22Rv1 (cell line): ENCODE results near the gene HNF1B.

Experiments used
- CTCF ChIP-seq: fragments of 450-650 bp; IDR thresholded peaks from 2 replicates; pipeline ENCODE4 v1.5.1; 2017; ENCODE audit warnings: mild to moderate bottlenecking
- ZFX ChIP-seq: fragments of 450-650 bp; IDR thresholded peaks from 2 replicates; pipeline ENCODE4 v1.6.1; 2017; ENCODE audit warnings: antibody characterized with exemption, borderline replicate concordance

GRCh38 chr17:37651849-37652248 lies 93.0 kb downstream of the HNF1B start:
- TF ChIP-seq ZFX: no peak
- no peak for TF ChIP-seq CTCF
